Measurements from ENCODE around the gene UBAC1.

DNA sequence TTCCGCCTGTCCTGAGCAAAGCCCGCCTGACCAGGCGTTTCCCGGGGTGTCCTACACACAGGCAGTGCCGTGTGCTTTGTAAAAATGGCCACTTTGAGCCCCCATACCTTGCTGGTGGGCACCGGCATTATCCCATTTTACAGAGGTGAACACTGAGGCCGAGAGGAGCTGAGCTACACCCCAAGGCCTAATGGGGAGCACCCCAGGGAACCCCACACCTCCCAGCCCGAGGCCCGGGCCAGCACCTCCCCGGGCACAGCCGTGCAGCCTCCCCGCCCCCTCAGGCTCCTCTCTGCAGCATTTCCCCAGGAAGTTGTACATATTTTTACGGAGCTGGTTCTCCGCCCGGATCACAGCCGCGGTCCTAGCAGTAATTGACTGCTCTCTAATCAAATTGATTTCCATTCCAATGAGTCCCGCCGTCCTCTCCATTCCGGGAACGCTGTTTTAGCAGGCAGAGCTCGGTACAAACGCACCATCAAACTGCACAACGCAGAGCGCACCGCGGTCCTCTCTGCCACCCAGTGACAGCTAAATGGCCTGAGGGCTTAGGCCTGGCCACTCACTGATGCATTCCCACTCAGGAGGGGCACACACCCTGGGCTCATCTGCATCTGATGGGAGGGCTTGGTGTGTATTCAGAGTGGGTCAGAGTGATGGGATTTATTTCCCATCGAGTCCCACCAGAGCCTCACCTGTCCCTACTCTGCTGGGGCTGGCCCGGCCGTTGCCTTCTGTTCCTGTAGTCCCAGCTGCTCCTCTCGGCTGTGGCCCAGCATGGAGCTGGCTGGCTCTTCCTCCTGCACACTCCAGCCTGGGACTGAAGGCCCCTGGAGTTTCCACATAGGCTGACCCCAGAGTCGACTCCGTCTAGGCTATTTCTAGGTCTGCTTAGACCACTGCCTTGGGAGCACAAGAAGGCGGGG lies 36.2 kb upstream of the UBAC1 start:
- TF ChIP-seq POLR2A (IDR thresholded peaks at IDR 0.05; ENCODE audit: extremely low read depth, insufficient read length), result no peak
- TF ChIP-seq, protein P1, sequence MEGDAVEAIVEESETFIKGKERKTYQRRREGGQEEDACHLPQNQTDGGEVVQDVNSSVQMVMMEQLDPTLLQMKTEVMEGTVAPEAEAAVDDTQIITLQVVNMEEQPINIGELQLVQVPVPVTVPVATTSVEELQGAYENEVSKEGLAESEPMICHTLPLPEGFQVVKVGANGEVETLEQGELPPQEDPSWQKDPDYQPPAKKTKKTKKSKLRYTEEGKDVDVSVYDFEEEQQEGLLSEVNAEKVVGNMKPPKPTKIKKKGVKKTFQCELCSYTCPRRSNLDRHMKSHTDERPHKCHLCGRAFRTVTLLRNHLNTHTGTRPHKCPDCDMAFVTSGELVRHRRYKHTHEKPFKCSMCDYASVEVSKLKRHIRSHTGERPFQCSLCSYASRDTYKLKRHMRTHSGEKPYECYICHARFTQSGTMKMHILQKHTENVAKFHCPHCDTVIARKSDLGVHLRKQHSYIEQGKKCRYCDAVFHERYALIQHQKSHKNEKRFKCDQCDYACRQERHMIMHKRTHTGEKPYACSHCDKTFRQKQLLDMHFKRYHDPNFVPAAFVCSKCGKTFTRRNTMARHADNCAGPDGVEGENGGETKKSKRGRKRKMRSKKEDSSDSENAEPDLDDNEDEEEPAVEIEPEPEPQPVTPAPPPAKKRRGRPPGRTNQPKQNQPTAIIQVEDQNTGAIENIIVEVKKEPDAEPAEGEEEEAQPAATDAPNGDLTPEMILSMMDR (IDR thresholded peaks at IDR 0.05; ENCODE audit: low read depth, low read length), result no peak
- no peak for TF ChIP-seq MYC (IDR thresholded peaks at IDR 0.05; ENCODE audit: low read depth, low read length)
- TF ChIP-seq, protein P2, sequence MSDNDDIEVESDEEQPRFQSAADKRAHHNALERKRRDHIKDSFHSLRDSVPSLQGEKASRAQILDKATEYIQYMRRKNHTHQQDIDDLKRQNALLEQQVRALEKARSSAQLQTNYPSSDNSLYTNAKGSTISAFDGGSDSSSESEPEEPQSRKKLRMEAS (IDR thresholded peaks at IDR 0.05; ENCODE audit: low read depth, low read length), result no peak
